NCI-H1092 (cell line): ENCODE results near the gene ZBTB32.
A peak's percentile ranks its signal among the peaks of the same experiment; 100 is the strongest.
"Not testable (repeated sequence)": the region's sequence is repeated elsewhere in the genome, so short reads cannot be mapped to it uniquely, and the experiment has no call there.

Source experiments
- DNase-seq: peaks from one replicate; lab custom pipeline; 2025; lab: John Stamatoyannopoulos, UW

Gene ZBTB32, protein sequence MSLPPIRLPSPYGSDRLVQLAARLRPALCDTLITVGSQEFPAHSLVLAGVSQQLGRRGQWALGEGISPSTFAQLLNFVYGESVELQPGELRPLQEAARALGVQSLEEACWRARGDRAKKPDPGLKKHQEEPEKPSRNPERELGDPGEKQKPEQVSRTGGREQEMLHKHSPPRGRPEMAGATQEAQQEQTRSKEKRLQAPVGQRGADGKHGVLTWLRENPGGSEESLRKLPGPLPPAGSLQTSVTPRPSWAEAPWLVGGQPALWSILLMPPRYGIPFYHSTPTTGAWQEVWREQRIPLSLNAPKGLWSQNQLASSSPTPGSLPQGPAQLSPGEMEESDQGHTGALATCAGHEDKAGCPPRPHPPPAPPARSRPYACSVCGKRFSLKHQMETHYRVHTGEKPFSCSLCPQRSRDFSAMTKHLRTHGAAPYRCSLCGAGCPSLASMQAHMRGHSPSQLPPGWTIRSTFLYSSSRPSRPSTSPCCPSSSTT

DNA sequence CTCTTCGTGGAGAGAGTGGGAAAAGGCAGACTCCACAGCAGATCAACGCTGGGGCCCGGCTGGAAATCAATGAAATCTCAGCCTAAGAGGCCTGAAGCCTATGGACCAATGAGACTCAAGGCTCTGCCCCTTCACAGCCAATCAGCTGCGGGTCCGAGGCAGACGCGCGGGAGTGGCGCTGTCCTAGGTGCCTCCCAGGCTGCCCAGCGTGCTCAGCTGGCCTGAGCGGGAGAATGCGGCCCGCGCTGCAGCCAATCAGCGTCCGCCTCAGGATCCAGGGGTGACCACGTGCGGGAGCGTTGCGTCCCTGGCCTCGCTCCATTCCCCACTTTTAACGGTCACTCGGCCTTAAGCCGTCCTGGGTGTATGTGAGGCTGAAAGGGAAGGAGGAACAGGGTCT is at the start of gene ZBTB32:
Gene ZBTB32 (plus strand): TSS at position 341 of the 400 bp plus-strand sequence. CDS start 10,069 bp downstream, outside the sequence.
- no peak for DNase-seq

DNA sequence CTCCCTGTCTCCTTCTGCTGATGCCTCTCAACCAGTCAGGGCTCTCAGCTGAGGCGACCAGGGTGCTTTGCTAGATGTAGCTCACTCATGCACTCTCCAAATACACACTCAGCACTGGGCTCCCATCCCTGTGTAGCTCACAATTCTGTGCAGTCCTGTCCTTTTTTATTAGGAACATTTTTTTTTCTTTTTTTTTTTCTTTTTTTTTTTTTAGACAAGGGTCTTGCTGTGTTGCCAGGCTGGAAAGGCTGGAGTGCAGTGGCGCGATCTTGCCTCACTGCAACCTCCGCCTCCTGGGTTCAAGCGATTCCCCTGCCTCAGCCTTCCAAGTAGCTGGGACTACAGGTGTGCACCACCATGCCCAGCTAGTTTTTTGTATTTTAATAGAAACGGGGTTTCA is 49.5 kb upstream of the ZBTB32 start:
- not testable (repeated sequence) for DNase-seq

DNA sequence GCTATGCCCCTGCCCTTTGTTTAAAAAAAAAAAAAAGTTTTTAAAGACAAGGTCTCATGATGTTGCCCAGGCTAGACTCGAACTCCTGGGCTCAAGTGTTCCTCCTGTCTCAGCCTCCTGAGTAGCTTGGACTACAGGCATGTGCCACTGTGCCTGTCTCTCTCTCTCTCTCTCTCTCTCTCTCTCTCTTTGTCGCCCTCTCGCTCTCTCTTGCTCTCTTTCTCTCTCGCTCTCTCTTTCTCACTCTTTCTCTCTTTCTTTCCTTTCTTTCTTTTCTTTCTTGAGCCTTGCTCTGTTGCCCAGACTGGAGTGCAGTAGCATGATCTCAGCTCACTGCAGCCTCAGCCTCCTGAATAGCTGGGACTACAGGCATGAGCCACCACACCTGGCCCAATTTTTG is 48.8 kb upstream of the ZBTB32 start:
- no peak for DNase-seq

DNA sequence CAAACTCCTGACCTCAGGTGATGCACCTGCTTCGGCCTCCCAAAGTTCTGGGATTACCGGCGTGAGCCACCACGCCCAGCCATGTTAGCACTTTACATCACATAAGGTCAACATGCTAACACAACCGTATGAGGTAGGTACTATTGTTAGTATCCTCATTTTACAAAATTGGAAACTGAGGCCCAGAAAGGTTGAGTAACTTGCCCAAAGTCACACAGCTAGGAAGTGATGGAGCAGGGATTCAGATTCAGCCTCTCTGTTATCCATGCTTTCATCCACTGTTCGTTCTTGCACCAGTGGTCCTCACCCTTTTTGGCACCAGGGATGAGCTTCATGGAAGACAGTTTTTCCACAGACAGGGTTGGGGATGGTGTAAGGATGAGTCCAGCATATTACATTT is 47.7 kb upstream of the ZBTB32 start:
- DNase-seq = no peak

DNA sequence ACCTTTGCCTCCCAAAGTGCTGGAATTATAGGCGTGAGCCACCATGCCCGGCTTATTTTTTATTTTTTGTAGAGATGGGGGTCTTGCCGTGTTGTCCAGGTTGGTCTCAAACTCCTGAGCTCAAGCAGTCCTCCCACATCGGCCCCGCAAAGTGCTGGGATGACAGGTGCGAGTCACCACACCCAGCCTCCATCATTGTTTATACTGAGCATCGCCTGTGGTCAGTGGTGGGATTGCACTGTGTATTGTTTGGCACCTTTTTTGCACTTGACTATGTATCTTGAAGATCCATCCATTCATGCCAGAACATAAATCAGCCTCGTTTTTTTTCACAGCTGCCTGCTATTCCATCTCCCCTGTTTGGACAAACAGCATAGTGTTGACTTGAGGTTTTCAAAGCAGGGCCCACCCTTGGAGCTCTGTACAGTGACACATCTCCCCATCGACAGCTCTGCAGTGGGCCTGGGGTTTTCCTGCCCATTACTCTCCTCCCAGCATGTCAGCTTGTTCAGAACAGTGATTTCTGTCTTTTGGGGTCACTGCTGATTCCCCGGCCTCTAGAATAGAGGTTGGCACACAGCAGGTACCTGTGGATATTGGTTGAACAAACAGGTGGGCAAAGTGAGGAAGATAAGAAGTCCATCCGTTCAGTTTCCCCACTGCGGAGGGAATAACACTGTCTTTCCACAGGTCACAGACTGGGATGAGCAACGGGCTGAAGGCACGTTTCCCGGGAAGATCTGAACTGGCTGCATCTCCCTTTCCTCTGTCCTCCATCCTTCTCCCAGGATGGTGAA is 46.3 kb upstream of the ZBTB32 start:
- no peak for DNase-seq

DNA sequence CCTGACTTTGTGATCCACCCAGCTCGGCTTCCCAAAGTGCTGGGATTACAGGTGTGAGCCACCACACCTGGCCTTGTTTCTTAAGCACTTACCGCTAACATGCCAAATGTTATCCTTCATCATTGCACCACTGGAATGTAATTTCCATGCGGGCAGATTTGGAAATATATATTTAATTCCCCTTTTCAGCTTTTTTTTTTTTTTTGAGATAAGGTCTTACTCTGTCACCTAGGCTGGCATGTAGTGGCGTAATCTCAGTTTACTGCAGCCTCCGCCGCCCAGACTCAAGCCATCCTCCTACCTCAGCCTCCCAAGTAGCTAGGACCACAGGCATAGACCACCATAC is 42.4 kb upstream of the ZBTB32 start:
- no peak for DNase-seq

DNA sequence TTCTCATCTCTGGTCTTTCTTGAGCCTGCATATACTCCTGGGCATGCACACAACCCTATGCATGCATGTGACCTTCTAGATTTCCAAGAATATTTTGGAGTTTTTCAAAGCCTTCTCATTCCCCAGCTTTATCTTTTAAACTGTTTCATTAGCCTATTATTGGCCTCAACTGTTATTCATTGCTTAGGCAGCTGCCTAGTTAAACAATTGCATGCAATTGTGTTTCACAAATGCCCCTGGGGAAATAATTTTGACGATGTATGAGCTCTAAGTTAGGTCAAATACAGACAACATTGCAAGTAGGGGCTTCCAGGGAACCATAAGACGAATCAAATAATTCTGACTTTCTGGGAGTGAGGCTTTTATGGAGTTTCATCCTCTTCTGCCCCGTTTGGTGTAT is 40.4 kb upstream of the ZBTB32 start:
- DNase-seq = no peak

DNA sequence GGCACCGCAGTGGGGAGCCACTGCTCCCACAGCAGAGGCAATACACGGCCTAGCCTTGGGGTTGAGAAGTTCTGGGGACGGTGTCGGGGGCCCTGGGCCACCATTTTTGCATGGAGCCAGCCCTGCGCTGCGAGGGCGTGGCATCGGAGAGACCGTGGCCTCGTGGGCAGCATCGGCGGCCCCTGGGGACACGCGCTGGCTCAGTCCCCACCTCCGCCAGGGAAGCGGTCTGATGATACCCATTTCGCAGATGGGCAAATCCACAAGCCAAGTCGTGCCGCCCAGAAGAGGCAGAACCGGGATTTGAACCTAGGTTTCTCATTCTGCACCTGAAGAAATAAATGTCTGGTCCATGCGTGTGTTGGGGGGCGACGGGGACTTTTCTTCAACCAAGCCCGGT is 39.2 kb upstream of the ZBTB32 start:
- DNase-seq = no peak

DNA sequence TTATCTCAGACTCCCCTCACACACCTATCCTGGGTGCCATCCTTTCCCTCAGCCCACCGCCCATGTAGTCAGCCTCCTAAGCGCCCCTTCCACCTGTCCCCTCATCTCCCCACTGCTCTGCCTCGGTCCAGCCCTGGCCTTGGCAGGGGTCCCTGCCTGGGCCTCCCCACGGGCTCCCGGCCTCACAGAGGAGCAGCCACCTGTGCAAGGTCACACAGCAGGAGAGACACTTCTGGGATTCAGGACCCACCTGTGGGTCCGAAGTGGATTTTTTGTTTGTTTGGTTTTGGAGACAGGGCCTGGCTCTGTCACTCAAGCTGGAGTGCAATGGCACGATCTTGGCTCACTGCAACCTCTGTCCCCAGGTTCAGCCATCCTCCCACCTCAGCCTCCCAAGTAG is 38.8 kb upstream of the ZBTB32 start:
- DNase-seq = no peak

DNA sequence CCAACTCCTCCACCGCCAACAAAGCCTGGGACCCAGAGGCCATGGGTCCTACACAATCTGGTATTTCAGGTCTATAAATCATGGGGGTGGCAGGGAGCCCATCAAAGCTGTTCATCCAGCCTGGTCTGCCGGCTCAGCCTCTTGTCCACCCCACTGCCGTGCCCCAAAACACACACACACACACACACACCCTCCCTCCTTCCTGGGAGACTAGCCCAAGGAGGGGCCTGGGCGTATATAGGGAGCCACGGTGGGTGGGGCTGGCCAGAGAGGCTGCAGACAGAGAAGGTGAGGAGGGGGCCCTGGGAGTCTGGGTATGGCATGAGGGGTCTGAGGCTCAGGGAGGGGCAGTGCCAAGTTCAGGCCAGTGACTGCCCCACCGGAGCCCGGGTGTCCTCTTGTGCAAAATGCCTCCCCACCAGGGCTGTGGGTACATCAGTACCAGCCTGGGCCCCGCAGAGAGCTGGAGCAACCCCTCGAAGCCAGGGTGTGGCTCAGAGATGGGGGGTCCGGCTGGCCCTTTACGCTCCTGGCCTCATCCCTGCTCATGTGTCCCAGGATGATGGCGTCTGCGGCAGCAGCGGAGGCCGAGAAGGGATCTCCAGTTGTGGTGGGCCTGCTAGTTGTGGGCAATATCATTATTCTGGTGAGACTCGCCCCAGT is 38.0 kb upstream of the ZBTB32 start, which contains the start of gene UPK1A:
Gene UPK1A (plus strand): TSS at position 267 of the 663 bp plus-strand sequence. CDS start 296 bp downstream, at position 563.
- no peak for DNase-seq

DNA sequence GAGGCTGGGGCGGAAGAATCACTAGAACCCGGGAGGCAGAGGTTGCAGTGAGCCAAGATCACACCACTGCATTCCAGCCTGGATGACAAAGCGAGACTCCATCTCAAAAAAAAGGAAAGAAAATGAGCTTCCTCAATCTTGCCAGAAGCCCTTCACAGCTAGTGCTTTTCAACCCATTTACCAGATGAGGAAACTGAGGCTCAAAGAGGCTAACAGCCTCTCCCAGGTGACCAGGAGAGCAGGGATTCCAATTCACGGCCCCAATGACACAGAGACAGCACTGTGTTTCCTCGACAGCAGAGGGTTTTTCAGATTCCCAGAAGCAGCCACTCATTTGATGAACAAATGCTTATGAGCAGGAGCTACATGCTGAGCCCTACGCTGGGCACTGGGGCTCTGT is 34.8 kb upstream of the ZBTB32 start:
- DNase-seq = no peak

DNA sequence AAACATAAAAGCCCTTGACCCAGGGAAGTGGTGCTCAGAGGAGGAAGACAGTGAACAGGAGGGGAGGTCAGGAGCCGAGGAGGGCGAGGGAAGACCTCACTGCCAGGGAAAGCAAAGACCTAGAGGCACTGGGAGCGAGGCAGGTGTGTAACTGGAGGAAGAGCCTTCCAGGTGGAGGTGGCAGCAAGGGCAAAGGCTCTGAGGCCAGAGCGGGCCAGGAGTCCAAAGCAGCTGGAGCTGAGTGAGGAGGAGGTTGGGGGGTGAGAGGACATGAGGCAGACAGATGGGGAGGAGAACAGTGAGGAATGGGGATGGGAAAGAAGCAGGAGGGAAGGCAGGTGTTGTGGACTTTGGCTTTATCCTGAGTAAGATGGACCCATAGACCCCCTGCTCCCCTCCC is 34.4 kb upstream of the ZBTB32 start:
- DNase-seq = no peak

DNA sequence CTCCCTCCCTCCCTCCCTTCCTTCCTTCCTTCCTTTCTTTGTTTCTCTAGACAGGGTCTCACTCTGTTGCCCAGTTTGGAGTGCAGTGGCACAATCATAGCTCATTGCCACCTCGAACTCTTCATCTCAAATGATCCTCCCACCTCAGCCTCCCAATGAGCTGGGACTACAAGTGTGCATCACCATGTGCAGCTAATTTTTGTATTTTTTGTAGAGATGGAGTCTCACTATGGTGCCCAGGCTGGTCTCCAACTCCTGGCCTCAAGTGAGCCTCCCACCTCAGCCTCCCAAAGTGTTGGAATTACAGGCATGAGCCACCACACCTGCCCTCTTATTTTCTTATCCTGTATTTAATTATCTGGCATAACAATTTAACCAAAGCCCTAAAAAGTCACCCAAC is 33.7 kb upstream of the ZBTB32 start:
- DNase-seq = no peak

DNA sequence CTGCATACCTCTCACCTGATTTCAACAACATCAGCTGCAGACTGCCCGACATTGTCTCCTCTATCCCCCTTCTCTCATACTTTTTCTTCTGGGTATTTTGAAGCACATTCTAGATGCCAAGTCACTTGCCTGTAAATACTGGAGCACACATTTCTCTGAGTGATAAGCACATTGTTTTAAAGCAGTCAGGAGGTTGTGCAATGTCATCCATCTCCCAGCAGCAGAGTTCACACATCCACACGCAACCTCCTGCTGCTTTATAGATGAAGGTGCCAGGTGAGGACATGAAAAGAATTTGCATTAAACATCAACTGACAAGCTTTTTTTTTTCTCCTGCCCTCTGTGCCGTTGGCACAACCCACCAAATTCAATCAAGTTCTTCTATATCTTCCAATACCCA is 32.5 kb upstream of the ZBTB32 start:
- no peak for DNase-seq

DNA sequence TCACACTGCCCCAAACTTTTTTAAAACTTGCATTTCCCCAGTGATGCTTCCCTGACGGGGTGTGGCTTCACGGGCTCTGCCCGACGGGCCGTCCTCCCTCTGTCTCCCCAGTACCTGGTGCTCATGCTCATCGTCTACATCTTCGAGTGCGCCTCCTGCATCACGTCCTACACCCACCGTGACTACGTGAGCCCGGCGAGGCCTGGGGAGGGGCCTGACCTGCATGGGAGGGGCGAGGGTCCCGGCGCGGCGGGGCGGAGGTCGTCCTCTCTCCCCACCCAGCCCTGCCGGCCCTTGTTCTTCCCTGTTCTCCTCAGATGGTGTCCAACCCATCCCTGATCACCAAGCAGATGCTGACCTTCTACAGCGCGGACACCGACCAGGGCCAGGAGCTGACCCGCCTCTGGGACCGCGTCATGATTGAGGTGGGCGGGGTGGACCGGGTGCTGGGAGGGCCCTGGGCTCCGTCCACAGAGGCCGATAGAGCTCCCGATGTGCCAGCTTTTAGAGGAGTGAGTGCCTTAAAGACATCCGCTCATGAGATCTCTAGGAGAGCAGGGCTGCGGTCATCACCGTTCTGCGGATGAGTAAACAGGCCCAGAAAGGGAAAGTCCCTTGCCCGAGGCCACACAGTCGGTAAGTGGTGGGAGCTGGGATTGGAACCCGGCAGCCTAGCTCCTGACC is 31.1 kb upstream of the ZBTB32 start:
- DNase-seq = no peak

DNA sequence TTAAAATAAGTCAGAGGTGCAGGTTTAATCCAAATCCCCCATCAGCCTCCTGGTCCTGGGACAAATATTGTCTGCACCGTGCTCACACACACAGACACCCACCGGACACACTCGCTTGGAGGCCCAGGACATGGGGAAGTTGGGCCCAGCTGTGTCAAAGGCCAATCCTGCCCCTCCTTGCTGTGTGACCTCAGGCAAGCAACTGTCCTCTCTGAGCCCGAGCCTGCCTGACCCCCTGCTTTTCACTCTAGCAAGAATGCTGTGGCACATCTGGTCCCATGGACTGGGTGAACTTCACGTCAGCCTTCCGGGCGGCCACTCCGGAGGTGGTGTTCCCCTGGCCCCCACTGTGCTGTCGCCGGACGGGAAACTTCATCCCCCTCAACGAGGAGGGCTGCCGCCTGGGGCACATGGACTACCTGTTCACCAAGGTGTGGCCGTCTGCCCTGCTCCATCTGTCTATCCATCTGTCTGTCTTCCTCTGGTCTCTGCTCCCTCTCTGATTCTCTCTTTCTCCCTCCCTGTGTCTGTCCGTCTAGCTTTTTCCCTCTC is 28.7 kb upstream of the ZBTB32 start:
- no peak for DNase-seq

DNA sequence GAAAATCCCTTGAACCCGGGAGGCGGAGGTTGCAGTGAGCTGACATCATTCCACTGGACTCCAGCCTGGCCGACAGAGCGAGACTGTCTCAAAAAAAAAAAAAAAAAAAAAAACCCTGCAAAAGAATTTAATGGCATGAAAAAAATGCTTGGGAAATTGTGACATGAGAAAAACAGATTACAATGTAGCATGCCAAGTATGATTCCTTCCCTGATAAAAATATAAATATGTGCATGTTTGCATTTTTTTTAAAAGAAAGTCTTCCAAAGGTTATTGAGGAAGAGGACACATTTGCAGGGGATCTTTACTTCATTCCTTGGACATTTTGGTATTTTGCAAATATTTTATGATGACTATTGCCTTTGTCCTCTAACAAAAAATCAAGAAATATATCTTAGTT is 14.5 kb upstream of the ZBTB32 start:
- DNase-seq = no peak

DNA sequence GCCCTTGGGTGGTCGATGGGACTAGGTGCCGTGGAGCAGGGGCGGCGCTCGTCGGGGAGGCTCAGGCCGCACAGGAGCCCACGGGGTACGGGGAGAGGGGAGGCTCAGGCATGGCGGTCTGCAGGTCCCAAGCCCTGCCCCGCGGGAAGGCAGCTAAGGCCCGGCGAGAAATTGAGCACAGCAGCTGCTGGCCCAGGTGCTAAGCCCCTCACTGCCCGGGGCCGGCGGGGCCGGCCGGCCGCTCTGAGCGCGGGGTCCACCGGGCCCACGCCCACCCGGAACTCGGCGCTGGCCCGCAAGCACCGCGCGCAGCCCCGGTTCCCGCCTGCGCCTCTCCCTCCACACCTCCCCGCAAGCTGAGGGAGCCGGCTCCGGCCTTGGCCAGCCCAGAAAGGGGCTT is 13.3 kb upstream of the ZBTB32 start:
- DNase-seq = not testable (repeated sequence)

DNA sequence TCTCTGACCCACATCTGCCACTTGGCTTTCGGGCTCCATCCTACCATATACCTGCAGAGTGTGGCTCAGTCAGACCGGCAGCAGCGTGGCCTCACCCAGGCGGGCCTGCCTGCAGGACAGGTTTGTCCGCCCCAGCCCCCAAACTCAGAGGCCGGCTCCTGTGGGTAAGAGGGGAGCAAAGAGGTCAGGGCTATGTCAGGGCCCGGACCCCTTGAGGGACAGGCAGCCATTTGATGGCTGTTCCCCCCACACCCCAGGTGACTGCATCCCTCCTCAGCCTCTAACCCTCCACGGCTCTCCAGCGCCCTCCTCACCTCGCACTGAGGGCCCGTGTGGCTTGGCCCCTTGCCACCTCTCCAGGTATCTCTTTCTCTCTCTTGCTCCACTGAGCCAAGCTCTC is 12.3 kb upstream of the ZBTB32 start:
- DNase-seq = no peak

DNA sequence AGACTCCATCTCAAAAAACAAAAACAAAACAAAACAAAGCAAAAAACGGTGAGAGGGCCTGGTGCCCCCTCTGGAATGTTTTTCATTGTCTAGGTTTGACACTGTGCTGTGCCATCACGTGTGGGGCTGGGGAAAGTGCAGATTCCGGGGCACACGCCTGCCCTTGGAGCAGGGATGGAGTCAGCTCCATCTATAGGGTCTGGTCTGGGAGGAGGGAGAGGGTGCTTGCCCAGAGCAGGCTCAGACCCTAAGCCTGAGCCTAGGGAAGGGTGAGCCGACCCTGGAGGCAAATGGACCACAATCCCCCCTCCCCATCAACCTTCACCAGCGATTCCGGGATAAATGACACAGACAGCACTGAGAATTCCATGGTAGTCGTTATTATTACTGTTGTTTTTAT is 10.9 kb upstream of the ZBTB32 start:
- no peak for DNase-seq

DNA sequence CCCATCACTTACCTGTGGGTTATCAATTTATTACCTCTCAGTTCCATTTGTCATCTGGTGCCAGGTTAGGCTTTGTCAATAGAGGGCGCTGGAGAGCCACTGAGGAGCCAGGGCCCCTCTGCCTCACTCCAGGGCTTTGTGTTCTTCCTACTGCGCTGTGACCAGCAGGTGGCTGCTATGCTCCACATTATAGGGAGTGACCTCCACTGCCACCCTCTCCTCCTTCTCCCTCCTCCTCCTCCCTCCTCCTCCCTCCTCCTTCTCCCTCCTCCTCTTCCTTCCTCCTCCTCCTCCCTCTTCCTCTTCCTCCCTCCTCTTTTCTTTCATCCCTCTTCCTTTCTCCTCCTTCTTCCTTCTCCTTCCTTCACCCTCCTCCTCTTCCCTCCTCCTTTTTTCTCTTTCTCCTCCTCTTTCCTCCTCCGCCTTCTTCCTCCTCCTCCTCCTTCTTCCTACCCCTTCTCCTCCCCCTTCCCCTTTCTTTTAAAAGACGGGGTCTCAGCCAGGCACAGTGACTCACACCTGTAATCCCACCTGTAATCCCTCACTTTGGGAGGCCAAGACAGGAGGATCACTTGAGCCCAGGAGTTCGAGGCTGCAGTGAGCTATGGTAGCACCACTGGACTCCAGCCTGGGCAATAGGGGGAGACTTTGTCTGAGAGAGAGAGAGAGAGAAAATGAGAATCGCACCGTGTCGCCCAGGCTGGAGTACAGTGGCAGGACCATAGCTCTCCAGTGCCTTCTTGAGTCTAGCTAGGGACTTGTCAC is 10.3 kb upstream of the ZBTB32 start:
- DNase-seq = peak; percentile 82
